ENCODE data around the gene MEPE.

The MEPE gene

DNA sequence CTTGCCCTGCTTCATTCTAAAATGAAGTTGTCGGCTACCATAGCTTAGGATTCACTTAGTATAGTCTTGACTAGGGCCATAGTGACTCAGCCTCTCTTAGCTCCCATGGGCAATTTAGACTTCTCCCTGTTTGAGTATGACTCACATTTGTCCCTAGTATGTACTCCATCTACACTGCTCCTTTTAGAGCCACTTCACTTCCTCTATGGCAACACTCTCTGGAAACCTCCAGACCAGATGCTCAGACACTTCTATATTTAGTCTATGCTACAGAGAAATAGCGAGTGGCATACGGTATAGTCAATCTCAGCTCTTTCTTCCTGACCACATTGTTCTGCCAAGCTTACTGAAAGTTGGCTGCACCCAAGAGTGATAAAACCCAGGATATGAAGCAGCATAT, 11.2 kb downstream of the MEPE start:
- DNase-seq = no peak

DNA sequence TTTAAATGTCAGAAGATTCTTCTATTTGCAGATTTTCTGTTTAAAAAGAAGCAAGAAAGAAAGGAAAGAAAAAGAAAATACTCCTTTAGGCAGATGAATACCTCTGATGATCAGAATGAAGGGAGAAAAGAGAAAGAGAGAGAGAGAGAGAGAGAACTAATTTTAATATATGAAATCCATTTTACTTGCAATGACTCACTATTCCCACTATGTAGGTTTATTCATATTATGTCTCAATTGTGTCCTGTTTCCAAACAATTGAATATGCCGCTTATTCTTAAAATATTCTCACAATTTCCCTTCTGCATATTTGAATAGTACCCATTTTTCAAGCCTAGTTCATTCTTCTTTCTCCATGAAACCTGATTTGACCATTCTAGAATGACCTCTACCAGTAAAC, 11.7 kb downstream of the MEPE start:
- no peak for DNase-seq

DNA sequence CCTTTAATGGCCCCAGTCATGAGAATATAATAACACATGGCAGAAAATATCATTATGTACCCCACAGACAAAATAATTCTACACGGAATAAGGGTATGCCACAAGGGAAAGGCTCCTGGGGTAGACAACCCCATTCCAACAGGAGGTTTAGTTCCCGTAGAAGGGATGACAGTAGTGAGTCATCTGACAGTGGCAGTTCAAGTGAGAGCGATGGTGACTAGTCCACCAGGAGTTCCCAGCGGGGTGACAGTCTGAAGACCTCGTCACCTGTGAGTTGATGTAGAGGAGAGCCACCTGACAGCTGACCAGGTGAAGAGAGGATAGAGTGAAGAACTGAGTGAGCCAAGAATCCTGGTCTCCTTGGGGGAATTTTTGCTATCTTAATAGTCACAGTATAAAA, 13.5 kb downstream of the MEPE start:
- no peak for DNase-seq

DNA sequence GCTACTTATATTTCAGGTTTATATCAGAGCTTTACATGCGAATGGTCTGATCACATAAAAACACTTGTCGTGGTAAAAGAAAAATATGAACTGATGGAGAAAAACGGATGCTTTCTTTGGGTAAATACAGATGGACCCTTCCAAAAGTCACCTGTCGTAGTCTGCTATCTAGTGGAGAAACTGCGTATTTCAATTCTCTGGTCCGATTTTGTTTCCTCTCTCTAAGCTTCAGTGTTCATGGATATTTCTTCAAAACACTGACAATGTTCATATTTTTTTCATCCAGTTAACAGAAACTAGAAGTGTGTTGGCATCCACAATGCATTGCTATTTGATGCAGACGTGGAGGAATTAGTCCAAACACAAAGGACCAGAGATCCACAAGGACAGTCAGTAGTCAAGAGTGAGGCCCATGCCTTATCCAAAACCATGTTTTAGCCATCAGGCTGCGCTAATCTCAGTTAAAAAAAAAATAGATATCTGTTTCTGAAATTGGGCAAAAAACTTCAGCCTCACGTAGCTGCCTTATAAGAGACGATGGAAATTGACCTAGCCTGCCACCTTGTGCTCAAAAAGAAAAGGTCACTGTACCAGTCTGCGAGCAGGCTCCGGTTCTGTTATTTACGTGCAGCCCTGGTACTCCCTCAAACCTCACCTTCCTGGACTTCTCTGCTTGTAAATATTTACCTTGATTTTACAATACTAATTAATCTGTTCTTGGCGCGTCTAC, 16.0 kb downstream of the MEPE start:
- peak; percentile 47 for DNase-seq

DNA sequence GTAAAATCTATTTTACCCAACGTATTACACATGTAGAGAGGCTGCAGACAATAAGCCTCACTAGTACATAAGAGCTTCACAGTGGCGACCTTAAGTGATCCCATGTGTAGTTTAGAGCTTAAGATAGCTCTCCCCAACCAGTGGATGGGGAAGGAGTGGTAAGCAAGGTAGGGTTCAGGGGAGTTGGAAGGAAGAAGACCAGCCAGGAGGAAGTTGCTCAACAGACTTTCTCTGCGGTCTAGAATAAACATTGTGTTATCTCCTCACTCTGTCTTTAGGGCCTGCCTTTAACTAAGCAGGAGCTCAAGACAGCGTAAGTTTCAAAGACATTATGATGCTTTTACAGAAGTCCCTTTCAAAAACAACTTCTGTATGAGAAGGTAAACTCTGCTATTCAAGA, 16.8 kb downstream of the MEPE start:
- DNase-seq = no peak

DNA sequence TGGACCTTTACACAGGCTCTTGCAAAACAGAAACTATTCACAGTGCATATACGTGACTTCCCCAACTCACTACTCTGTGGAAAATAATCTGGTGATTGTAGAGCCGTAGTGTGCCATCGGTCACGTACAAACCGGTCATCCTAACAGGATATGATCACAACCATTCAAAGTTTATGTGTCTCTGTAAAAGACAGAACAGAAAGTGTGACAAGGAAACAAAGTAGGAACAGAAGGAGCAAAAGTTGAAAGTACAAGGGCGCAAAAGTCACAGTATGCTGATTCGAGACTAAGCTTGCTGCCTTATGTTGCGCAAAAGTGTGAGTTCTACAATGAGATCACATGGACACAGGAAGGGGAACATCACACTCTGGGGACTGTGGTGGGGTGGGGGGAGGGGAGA, 18.6 kb downstream of the MEPE start:
- DNase-seq = no peak

DNA sequence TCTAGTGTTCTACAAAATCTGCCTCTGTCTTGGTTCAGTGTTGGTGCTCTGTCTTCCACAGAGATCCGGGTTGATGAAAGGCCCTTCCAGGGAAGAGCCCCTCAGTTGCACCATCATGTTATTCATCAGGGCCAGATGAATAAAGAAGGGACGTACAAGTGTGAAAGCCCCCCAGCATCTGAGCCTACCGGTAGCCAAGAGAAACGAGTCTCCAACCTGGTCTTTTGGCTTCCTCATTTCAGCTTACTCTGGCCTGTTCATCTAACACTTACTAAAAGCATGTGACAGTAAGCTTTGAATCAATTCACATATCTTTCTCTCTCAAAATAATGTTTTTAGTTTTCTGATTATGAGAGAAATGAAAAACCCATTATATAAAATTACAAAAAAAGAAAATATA, 19.2 kb downstream of the MEPE start:
- no peak for DNase-seq

DNA sequence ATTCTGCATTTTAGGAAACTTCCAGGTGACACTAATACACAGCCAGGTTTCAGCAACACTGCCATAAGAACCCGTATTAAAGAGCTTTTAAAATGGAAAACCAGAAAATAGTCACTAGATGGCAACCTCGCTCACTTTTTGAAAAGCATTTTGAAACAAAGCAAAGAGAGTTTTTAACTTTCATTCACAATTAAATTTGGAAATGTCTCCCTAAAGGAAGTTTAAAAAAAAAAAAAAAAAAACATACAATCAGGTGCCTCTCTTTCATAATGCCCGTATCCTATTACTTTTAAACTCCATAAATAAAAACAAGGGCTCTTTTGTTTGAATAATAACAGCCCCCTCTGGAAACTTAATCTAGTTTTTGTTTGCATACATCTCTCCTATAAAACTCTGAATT, 20.3 kb downstream of the MEPE start:
- DNase-seq = no peak

DNA sequence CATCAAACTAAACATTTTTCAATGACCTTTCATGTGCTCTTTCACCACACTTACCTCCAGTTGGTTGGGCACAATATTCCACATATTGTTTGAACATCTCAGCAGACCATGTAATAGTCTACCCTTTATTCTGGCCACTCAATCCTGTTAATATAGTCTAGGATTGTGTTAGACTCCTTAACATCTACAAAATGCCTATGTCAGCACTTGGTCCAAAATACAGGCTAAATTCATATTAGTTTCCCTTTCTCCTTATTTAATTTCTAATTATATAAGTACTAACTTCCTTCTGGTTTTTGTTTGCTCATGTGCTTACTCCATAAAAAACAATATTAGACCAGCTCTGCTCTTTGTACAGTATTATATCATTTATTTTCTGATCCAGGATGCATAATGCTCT, 21.1 kb downstream of the MEPE start:
- no peak for DNase-seq

DNA sequence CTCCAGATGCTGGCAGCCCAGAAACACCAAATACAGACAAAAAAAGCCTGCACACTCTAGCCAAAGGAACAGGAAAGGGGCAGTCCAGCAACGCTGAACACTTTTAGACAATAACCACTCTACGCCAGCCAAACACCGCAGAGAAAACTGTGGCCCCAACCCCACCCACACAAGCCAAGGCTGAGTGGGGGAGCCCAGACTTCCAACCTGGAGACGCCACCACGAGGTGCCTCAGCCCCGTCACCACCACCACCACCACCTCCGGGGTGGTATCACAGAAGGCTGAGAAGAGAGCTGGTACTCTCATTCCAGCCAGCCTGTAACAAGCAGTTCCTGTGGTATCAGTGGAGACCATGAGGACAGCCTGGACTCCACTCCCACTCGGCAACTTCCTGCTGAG, 22.8 kb downstream of the MEPE start:
- DNase-seq = no peak

DNA sequence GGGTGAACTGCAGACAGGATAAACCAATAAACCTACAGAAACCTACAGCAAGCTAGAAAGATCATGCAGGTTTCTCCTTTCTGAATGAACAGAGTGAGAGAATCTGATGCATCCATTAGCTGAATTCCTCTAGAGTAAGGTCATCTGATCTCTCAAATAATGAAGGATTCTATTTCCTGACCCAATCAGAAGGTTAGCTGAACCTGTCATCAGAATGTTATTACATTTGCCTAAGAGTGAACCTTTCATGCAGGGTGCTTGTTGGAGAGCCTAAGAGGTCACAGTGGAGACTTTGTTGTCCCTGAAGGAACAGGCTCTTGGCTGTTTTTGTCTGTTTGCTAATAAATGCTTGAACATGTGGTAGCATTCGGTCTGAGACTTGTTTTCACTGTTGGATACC, 24.0 kb downstream of the MEPE start:
- no peak for DNase-seq

DNA sequence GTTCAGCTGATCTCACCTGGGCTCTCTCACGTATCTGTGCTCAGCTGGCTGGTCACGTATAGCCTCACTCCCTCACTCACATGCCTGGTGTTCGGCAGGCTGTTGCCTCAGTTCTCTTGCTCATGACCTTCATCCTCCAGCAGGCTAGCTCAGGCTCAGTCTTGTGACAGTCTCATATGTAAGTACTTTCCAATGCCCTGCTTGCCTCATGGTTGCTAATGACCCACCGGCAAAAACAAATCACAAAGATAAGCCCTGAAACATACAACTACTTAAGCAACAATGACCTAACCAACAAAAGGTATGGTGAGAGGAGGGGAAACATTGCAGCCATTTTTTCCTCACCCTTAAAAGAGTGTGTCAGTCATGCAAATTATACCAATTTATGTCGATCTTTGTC, 25.0 kb downstream of the MEPE start:
- DNase-seq = no peak

DNA sequence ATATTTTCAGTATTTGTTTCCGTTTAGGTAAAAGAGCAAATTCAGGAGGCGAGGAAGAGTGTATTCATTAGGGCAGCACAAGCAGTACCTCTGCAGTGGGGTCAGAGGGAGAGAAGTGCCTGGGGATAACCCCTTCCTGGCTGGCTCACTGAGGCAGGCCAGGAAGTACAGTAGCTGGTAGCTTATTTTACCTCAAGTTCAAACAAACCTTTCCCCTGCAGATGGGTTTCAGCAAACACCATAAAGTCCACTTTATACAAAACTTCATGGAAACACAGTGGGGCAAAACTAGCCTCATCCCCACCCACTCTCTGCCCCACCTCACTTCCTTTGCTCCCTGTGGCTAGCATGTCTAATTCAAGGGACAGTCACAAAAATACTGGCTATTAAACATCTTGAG, 29.5 kb downstream of the MEPE start:
- no peak for DNase-seq

DNA sequence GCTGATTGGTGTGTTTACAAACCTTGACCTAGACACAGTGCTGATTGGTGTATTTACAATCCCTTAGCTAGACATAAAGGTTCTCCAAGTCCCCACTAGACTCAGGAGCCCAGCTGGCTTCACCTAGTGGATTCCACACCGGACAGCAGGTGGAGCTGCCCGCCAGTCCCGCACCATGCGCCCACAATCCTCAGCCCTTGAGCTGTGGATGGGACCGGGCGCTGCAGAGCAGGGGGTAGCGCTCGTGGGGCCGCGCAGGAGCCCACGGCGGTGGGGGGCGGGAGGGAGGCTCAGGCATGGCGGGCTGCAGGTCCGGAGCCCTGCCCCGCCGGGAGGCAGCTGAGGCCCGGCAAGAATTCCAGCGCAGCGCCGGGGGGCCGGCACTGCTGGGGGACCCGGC, 30.7 kb downstream of the MEPE start:
- DNase-seq = no peak

DNA sequence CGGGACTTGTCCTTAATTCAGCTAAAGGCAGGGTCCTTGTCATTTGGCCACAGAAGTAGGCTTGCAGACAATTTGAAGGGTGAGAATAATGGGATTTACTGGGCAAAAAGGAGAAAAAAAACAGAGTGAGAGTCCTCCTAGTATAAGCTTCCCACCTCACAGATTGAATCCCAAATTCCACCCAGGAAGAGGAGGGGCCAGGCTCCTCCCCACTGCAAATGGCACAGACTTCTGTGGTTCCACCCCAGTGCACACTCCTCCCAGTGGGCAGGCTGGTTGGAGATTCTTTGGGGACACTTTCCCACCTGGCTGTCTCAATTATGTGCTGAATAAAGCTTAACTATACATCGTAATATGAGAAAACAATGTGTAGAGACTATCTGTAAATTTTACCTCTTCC, 31.6 kb downstream of the MEPE start:
- DNase-seq = no peak

DNA sequence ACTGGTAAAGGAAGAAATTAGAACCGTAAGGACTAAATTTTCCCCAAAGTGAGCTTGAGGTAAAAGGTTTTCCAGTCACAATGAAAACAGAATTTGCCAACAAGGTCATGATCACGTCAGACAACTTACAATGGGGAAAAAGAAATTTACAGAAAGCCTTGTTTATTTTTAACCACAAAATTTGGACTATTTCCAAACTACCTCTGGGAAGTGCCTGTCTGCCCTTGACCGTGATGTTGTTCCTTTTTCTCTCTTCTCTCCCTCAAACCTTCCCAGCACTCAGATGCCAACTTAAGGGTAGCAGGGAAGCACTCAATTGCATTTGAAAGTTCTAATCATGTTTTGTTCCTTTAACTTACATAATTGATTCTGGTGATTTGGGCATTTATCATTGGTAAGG, 32.5 kb downstream of the MEPE start:
- no peak for DNase-seq

DNA sequence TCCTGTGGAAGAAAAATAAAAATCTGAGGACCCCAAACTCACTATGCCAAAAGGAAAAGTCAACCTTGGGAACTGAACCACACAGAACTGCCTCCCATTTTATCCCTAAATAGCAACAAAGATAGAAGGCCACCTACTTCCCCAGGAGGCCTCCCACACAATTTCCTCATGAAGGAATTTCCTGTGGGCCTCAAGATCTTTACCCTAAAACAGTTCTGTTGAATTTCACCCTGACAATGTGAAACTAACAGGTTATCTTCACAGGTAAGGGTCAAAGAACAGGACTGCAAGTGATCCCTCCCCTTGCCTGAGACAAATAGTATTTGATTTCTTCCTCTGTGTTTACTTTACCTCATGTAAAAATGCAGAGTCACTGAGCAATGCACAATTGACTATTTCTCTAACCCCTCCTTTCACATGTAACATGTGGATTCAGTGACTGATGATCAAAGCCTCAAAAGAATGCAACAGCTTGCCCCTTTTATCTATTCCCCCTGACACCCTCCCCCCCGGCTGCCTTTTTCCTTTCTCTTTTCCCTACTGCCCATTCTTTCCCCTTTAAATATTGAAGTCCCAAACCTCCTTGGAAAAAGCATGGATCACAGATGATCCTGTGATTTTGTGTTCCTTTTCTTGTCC, 33.3 kb downstream of the MEPE start:
- no peak for DNase-seq

DNA sequence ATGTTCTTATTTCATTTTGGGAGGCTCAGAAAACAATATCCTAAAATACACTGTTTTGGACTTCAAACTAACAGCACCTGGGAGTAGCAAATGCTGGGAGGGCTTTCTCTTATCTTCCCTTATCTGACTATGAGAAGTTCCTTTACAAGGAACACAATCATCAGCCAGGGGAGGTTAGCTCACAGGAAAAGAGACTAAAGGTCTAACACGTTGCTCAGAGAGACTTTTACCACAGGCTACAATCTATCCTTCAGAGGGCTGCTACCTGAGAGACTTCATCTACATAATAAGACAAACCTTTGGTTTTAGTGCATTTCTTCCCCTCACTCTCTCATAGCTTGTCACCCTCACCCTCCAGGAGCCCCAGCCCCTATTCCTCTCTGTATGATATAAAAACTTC, 35.8 kb downstream of the MEPE start:
- no peak for DNase-seq

DNA sequence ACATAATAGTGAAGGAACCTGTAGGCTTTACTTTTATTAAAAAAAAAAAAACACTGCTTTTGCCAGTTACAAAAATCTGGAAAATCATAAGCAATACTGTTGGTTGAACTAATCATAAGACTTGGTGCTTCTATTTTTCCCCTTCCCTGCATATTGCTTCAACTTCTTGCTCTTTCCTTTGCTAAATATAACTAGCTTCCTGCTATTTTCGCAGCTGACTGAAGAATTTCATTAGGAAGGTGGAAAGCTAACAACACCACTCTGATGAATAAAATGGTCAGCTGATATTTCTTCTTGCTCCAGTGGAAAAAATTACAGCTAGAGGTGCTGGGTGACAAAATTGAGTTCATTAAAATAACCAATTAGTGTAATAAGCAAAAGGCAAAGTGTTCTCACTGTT, 39.3 kb downstream of the MEPE start:
- no peak for DNase-seq

DNA sequence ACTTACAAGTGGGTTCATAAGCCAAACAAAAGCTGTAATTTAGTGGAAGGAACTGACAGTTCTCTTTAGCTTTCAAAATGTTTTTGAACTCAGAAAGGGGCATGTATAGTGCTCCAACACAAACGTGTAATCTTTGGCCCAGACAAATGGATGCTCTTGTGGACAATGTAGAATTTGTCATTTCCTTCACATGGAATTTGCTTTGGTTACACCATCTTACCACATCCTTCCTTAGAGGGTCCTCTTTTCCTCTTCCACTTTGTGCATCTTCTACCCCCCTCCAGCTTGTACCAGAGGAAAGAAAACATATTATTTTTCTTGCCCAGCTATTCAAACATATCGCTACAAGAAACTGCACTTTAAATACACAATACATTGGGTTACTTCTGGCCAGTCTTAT, 42.4 kb downstream of the MEPE start:
- DNase-seq = no peak

DNA sequence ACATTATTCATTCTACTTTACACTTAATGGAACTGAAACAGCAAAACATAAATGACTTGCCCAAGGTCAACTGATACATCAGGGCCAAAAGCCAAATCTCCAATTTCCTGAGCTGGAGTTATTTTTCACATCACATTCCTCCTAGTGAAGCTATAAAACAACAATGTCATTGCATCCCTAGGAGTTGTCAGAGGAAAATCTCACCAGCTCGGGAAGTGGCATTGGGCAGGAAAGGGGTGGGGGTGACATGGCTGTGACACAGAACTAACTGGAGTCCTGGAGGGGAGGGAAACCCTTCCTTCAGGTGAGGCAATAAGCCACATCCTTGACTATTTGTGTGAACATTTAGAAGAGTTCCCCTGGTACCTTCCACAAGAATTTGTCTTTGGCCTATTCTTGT, 47.3 kb downstream of the MEPE start:
- DNase-seq = no peak

DNA sequence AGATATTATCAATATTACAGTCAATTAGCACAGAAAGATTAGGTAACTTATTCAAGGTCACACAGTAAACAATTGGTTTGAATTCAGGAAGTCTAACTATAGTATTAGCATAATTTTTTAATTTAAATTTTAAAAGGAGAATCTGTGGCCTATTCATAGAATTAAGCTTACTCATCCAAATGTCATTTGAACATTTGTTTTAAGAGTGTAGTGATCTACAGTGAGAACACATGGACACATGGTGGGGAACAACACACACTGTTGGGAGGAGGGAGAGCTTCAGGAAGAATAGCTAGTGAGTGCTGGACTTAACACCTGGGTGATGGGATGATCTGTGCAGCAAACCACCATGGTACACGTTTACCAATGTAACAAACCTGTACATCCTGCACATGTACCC, 48.3 kb downstream of the MEPE start:
- no peak for DNase-seq

DNA sequence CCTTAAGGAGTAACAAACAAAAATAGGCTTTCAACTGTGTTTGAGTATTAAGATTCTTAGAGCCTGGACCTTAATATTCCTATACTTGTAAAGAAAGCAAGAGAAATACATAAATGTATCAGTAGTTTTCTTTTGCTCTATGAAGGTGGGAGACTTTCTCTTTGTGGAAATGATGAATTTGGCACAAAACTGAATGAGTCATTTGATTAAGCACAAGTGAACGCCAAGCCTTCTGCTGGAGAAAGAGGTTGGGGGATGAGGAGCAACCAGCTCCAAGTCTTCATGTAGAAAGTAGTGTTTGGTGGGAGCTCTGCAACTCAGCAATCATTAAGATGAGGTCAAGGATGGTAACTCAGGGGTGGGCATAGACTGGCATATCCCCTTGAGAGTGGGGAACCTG, 49.6 kb downstream of the MEPE start:
- DNase-seq = no peak

DNA sequence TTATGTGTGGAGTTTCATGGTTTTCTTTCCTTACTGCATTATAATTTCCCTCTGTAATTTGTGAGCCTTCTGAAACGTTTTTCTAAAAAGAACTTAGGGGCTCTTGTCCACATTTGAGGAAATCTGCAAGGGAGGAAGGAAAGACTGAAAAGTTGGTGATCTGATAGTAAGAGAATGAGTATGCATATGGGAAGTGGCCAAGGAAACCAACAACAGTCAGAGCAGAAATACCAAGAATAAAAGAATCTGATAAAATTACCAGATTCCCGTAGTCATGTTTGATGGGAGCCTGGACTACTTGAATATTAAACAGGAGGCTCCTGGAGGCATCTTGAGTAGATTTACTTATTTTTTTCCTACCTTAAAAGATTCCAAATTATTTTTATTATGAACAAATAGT, 50.1 kb downstream of the MEPE start:
- DNase-seq = no peak

DNA sequence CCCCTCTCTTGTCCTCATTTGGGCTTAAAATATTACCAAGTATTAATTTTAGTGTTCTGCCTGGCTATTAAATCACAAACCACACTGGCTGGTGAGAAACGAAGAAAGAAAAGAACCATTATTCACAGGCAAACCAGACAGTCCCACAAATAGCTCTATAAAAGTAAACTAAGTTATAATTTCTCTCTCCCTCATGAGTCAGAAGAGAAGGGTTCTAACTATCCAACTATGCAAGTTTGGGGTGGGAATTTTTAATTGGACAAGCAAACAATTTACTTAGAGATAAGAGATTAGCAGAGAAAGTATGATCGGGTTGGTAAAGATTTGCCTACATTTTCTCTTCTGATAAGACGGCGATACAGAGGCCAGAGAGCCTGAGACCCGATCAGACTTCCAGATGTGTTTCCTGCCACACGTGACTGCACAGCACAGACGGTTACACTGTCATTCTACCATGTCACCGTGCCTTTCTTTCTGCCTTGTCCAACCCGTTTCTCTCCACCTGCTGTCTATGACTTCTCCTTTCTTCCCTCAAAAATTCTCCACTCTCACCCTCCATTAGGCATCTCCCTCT, 52.3 kb downstream of the MEPE start:
- no peak for DNase-seq
